T-helper 2 cell (primary cell): ENCODE results near the gene MMAB.

Experiments
- DNase-seq, 5 experiments: peaks; one replicate each; pipeline versions ENCODE4 v3.0.0 to v3.0.0-alpha.2; 2012 to 2022

Gene MMAB

DNA sequence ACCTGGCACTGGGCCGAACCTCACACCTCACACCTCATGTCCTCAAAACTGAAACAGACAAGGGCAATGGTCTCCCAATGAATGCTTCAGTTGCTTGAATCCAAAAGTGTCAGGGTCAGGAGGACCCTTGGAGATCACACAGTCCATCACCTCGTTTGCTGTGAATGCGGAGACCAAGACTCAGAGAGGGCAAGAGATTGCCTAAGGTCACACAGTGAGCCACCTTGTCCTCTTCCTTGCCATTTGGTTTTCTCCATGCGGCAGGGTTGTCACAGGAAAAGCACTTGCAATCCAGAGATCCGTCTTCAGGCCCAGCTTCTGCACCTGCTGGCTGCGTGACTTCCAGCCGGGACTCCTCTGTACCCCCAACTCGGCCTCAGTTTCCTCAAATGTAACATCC, 28.3 kb upstream of the MMAB start:
- DNase-seq: no peak

GRCh38 chr12:109600995-109601394, 27.7 kb upstream of the MMAB start:
- no peak for DNase-seq

DNA sequence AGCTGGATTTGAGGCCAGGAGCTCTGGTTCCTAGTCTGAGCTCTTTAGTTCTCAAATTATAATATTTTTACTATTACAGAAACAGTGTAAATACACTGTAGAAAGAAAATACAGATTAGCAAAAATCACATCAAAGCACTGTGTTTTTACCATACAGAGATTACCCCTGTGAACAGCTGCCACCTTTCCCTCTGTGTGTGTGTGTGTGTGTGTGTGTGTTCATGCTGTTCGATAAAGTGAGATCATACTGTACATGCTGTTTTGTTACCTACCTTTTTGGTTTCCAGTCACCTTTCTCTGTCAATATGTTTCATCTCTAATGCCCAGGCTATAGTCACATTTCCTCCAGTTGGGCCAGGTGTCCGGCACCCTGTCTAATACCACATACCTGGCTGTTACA, 27.2 kb upstream of the MMAB start:
- no peak for DNase-seq

GRCh38 chr12:109599087-109599486, 25.8 kb upstream of the MMAB start:
- no peak for DNase-seq

DNA sequence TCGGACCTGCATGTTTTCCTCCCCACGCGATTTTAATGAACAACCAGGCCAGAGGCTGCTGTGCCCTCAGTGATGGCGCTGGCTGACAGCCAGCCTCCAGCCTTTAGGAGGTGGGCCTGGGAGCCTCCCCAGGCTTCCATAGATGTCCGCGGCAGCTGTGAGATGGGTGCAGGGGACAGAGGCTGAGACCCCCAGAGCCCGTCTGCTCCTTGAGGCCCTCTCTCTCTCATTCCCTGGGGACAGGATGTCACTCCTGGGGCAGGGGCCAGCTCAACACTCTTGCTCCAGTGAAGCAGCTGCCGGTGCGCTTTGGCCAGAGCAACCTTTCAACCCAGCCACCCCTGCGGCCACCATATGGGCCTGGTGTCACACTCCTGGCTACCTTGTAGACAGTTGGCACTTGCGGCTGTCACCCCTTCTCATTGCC, 25.1 kb upstream of the MMAB start:
- no peak for DNase-seq

DNA sequence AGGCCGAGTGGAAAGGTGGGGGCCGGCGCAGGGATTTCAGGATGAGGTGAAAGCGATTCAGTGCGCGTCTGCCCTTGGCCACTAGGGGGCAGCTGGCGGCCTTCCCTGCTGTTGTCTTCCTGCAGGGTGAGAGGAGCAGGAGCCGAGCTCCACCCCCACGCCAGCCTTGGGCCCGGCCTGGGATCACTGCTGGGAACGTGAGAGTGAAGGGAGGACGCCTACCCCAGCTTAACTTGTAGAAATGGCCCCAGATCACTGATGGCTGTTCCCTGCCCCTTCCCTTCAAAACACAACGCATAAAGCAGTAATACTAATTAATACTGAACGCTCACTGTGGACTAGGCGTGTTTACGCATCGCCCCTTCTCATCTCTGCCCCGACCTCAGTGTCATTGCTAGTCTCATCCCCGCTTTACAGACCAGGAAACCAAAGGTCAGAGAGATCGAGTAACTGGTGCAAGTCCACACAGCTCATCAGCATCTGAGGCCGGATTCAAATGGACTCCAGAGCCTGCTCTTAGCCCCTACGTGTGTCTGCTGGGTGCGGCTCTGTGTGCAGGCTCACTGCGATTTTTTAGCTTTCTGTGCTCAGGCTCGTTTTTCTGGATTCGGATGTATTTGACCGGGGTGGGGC, 24.6 kb upstream of the MMAB start:
- DNase-seq: peak; percentile 21 to 47 (median 43)

DNA sequence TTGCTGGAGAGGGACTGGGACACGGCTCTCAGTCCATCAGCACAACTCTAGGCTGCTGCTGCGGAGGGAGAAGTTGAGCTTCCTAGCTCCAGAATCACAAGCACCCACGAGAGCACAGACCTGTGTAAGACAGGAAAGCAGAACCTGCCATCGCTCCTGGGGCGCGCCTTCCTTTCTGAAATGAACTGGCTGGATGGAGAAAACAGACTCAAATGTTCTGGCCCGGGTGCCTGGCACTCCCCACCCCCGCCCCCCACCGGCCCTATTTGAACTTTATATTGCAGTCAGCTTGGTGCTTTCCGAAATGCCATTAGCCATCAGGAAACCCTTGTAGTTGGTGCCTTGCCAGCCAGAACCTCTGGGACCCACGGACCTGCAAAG, 24.1 kb upstream of the MMAB start:
- DNase-seq: no peak

GRCh38 chr12:109596418-109597244, 23.3 kb upstream of the MMAB start:
- DNase-seq: no peak

- DNase-seq: peak in 2 of 5 experiments; percentile 13 to 41
Observed at GRCh38 chr12:109595321-109595902, 22.1 kb upstream of the MMAB start.

- no peak for DNase-seq
Observed at GRCh38 chr12:109594556-109595317, 21.4 kb upstream of the MMAB start.

- no peak for DNase-seq
Observed at GRCh38 chr12:109592905-109593272, 19.6 kb upstream of the MMAB start.

- no peak for DNase-seq
Observed at GRCh38 chr12:109592195-109592904, 19.0 kb upstream of the MMAB start.

DNA sequence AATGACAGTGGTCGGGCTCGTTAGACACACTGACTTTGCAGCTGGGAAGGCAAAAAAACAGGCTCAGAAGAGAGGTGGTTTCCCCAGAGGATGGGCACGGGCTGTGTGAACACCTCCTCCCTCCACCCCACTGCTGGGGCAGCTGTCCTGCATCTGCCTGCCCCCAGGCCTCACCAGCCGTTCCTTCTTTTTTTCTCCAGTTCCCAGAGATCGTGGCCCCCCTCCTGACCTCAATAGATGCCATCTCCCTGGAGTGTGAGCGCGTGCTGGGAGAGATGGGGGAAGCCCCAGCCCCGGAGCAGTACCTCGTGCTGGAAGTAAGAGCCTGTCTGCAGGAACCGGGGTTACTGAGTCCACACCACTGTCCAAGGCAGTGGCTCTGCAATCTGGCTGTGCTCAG, 17.7 kb upstream of the MMAB start:
- no peak for DNase-seq

GRCh38 chr12:109590566-109590965, 17.3 kb upstream of the MMAB start:
- no peak for DNase-seq

- no peak for DNase-seq
Observed at GRCh38 chr12:109589691-109590245, 16.5 kb upstream of the MMAB start.

- DNase-seq: no peak
Observed at GRCh38 chr12:109589240-109589590, 15.9 kb upstream of the MMAB start.

DNA sequence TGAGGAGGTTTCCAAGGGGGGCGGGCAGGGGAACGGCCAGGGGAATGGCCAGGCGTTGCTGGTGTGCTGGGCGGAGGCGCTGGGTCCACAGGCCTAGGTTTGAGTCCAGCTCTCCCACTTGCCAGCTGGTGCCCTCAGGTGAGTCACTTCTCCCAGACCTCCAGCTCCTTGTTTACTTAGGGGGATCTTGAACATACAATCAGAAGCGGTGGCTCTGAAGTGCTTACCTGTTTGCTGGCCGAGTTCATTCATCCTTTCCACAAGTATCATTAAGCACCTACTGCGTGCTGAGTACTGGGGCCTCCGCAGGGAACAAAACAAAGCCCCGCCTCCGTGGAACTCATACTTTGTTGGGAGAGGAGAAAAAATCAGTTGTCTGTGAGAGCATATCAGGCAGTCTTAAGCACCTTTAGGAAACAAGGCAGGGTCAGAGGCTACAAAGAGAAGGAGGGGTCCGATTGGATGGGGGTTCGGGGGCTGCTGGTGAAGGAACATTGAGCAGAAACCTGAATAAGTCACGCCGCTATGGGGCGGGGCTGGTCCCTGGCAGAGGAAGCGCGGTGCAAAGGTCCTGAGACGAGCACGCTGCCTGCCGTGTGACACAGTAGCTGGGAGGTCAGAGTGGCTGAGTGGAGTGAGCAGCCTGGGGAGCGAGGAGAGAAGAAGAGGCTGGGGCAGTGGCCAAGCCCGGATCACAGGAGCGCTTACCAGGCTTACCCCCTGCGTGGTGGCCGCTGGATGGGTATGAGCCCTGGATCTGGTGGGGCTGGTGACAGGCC, 15.3 kb upstream of the MMAB start:
- DNase-seq: no peak

- DNase-seq: no peak
Observed at GRCh38 chr12:109587921-109588320, 14.6 kb upstream of the MMAB start.

DNA sequence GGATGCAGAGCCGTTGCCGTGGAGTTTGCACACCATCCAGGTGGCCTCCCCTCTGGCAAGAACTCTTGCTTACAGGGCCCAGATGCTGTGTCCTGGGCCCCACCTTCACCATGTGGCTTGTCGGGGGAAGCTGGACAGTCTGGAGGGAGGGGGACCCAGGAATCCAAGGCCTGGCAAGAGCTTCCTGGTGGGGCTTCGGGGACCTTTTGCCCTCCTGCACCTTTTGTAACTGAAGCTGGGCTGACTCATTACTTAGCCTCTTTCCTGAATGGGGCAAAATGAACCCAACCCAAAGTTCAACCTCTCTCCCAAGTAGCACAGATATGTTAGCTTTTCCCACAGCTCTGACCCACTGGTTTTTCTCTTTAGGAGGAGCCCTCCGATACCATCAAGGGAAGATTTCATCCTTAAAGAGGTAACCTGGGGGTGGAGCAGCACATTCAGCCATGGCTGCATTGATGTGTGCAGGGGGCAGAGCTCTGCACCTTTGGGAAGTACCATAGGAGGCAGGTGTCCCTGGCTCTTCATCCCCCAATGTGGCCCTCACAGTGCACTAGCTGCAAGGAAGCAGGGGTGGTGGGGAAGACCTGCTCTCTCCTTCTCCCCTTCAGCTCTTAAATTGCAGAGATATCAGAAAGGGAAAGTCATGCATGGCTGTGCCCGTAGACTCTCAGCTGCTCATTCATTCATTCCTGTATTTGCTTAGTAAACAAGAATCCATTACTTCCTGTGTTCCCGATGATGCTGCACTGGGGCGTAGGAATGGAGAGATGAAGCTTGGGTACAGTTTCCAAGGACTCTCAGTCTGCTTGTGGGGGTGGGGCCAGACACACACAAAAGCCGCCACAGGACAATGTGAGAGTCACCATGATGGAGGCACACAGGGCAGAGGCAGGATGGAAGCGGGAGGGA, 13.3 kb upstream of the MMAB start:
- no peak for DNase-seq

DNA sequence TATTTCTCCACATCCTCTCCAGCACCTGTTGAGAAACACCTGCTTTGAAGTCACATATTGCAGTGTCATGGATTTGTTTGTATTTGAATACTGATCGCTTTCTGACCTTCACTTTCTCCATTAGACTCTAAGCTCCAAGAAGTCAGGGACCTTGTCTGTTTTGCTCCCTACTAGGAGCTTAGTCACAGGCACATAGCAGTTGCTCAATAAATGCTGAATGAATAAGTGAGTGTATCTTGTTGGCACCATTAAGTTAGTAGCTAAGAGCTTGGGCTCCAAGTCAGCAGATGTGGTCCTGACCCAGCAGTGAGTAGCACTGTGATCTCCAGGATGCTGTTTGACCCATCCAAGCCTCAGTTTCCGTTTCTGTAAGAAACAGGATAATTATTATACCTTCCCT, 10.4 kb upstream of the MMAB start:
- DNase-seq: no peak

DNA sequence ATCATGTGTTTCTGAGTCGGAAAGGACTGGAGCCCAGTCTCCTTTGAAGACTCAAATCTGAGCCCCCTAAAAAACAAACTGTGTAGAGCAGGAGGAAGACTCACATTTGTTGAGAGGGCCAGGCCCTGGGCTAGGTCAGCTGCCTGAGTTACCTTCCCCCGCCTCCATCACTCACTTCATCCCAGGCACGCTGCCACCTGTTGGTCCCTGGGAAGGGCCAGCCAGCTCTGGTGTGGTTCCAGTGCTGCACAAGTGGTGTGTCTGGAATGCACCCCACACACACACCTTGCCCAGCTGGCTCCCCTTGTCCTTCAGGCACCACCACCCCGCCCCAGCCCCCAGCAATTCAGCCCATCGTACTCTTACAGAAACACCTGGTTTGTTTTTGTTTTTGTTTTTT, 9.3 kb upstream of the MMAB start:
- DNase-seq: no peak
